Calu3 (cell line): ENCODE measurements around the gene NCAPG2. TPM values are rescaled to one million over a fixed set of nuclear protein-coding genes. Genes with fewer than 3 reads are reported as not detected.

ENCODE experiments used
- BruUV-seq: library from RNA; stranded (reverse); fragments of 400-500 nt; replicated peaks from 2 replicates; lab custom pipeline; 2021; lab: Mats Ljungman, UMichigan
- CTCF ChIA-PET: fragments of 300-600 bp; sonication (Branson Sonifier 250); formaldehyde crosslinking; loops from one replicate; lab custom pipeline; 2022; ENCODE audit warnings: antibody characterized with exemption; lab: Charles Lee
- DNase-seq: peaks from one replicate; pipeline ENCODE4 v3.0.0; 2022
- H3K27ac Mint-ChIP-seq: one replicate; pipeline ENCODE4 v1.8.0; 2022; ENCODE audit warnings: mixed read lengths; ENCODE audit not compliant: unreplicated experiment
- H3K27me3 Mint-ChIP-seq: one replicate; pipeline ENCODE4 v1.8.0; 2022; ENCODE audit warnings: mixed read lengths; ENCODE audit not compliant: unreplicated experiment
- H3K36me3 Mint-ChIP-seq: one replicate; pipeline ENCODE4 v1.8.0; 2022; ENCODE audit warnings: mild to moderate bottlenecking, moderate library complexity, mixed read lengths; ENCODE audit not compliant: insufficient read depth, unreplicated experiment
- H3K4me1 Mint-ChIP-seq: one replicate; pipeline ENCODE4 v1.8.0; 2022; ENCODE audit warnings: mild to moderate bottlenecking, low read depth, mixed read lengths; ENCODE audit not compliant: unreplicated experiment
- H3K4me3 Mint-ChIP-seq: one replicate; pipeline ENCODE4 v1.8.0; 2022; ENCODE audit warnings: mild to moderate bottlenecking, low read depth, moderate library complexity, mixed read lengths; ENCODE audit not compliant: unreplicated experiment
- H3K9me3 Mint-ChIP-seq: one replicate; pipeline ENCODE4 v1.8.0; 2022; ENCODE audit warnings: low read depth, mixed read lengths; ENCODE audit not compliant: unreplicated experiment
- CTCF ChIP-seq: fragments of 200-600 bp; IDR thresholded peaks from one replicate; pipeline ENCODE4 v1.8.0; 2022; ENCODE audit warnings: antibody characterized with exemption; ENCODE audit not compliant: unreplicated experiment
- intact Hi-C: fragments of 100-400 bp; cut with micrococcal nuclease; formaldehyde crosslinking; loops from one replicate; pipeline ENCODE4 v1.10.0; 2022; ENCODE audit not compliant: unreplicated experiment
- total RNA-seq: library from RNA; stranded (reverse); gene quantifications from 2 replicates; pipeline ENCODE4 v1.2.3, GENCODE V29; 2022

Gene NCAPG2
- total RNA-seq, 1 experiment from 2014 or later, result 81.7 TPM

- Mint-ChIP-seq H3K36me3 (no peaks in the 10 kb centered on the region), H3K27ac (no peak overlapping the region), H3K27me3 (no peaks in the 10 kb centered on the region), H3K4me1 (no peaks in the 10 kb centered on the region), H3K4me3 (no peak overlapping the region), H3K9me3 (no peaks in the 10 kb centered on the region)
- intact Hi-C loops, result no loop called here
- TF ChIP-seq CTCF, result no peak
- BruUV-seq, result no TSS peak
- CTCF ChIA-PET, result no interaction called here
- DNase-seq, result no peak
Measured at GRCh38 chr7:158606129-158606528, 98.5 kb downstream of the NCAPG2 start.

- DNase-seq, result no peak
- BruUV-seq, result no TSS peak
- Mint-ChIP-seq H3K4me1 (no peaks in the 10 kb centered on the region), H3K4me3 (no peak overlapping the region), H3K27ac (no peak overlapping the region), H3K36me3 (no peaks in the 10 kb centered on the region), H3K27me3 (no peaks in the 10 kb centered on the region), H3K9me3 (no peaks in the 10 kb centered on the region)
- intact Hi-C loops, result no loop called here
- CTCF ChIA-PET, result no interaction called here
- TF ChIP-seq CTCF, result no peak
Measured at GRCh38 chr7:158603773-158604755, 100.5 kb downstream of the NCAPG2 start.

GRCh38 chr7:158602905-158603772 is 101.5 kb downstream of the NCAPG2 start:
- BruUV-seq, result no TSS peak
- TF ChIP-seq CTCF, result no peak
- no peak for DNase-seq
- CTCF ChIA-PET, result no interaction called here
- Mint-ChIP-seq H3K4me3 (no peak overlapping the region), H3K27me3 (no peaks in the 10 kb centered on the region), H3K36me3 (no peaks in the 10 kb centered on the region), H3K4me1 (no peaks in the 10 kb centered on the region), H3K27ac (no peak overlapping the region), H3K9me3 (no peaks in the 10 kb centered on the region)
- intact Hi-C loops, result no loop called here

- Mint-ChIP-seq H3K27me3 (no peaks in the 10 kb centered on the region), H3K27ac (no peak overlapping the region), H3K36me3 (no peaks in the 10 kb centered on the region), H3K9me3 (no peaks in the 10 kb centered on the region), H3K4me1 (no peaks in the 10 kb centered on the region), H3K4me3 (no peak overlapping the region)
- no peak for TF ChIP-seq CTCF
- CTCF ChIA-PET, result no interaction called here
- BruUV-seq, result no TSS peak
- no peak for DNase-seq
- intact Hi-C loops, result no loop called here
Measured at GRCh38 chr7:158602041-158602440, 102.6 kb downstream of the NCAPG2 start.
